HepG2 (cell line): Measurements from ENCODE around the gene ZNF132. TPM values are rescaled to one million over a fixed set of nuclear protein-coding genes. Genes with fewer than 3 reads are reported as not detected.

Source experiments
- CENPT ChIP-seq: sonication (generic); formaldehyde crosslinking; IDR thresholded peaks from 2 replicates; pipeline ENCODE4 v1.8.0; 2022; ENCODE audit warnings: low read depth, mild to moderate bottlenecking, moderate library complexity, missing genetic modification reagents
- CTCF ChIP-seq: sonication (generic); formaldehyde crosslinking; IDR thresholded peaks from 2 replicates; pipeline ENCODE4 v1.5.0; 2020; ENCODE audit warnings: mild to moderate bottlenecking, missing genetic modification reagents, moderate library complexity
- FOSL2 ChIP-seq: sonication (generic); formaldehyde crosslinking; IDR thresholded peaks from 2 replicates; pipeline ENCODE4 v1.4.0; 2020; ENCODE audit warnings: missing genetic modification reagents
- FOXC1 ChIP-seq: sonication (generic); formaldehyde crosslinking; IDR thresholded peaks from 2 replicates; pipeline ENCODE4 v1.8.0; 2022; ENCODE audit warnings: mild to moderate bottlenecking, missing genetic modification reagents, borderline replicate concordance
- HES4 ChIP-seq: sonication (generic); formaldehyde crosslinking; IDR thresholded peaks from 2 replicates; pipeline ENCODE4 v1.9.0; 2021; ENCODE audit warnings: mild to moderate bottlenecking, missing genetic modification reagents, borderline replicate concordance
- KAT7 ChIP-seq: IDR thresholded peaks from 2 replicates; pipeline ENCODE4 v1.6.1; 2018; ENCODE audit warnings: borderline replicate concordance, missing compliant biosample characterization
- LCORL ChIP-seq, 2 experiments: fragments of 450-650 bp in 1 of 2; sonication (generic) in 1 of 2; formaldehyde crosslinking in 1 of 2; IDR thresholded peaks; 2 replicates each; pipeline versions ENCODE4 v1.5.0 to v1.6.1; 2017 to 2020; ENCODE audit warnings: antibody characterized with exemption in 1 of 2, missing genetic modification reagents in 1 of 2
- PHF21A ChIP-seq: sonication (generic); formaldehyde crosslinking; IDR thresholded peaks from 2 replicates; pipeline ENCODE4 v1.5.0; 2020; ENCODE audit warnings: mild to moderate bottlenecking, missing genetic modification reagents
- SNAPC4 ChIP-seq: sonication (generic); formaldehyde crosslinking; IDR thresholded peaks from 2 replicates; pipeline ENCODE4 v1.4.0; 2020; ENCODE audit warnings: mild to moderate bottlenecking, missing genetic modification reagents
- TAF1 ChIP-seq: sonication (generic); formaldehyde crosslinking; IDR thresholded peaks from 2 replicates; pipeline ENCODE4 v1.4.0; 2020; ENCODE audit warnings: missing genetic modification reagents
- THAP9 ChIP-seq: sonication (generic); formaldehyde crosslinking; IDR thresholded peaks from 2 replicates; pipeline ENCODE4; 2020; ENCODE audit warnings: missing genetic modification reagents, mild to moderate bottlenecking, borderline replicate concordance
- ZNF253 ChIP-seq: sonication (generic); formaldehyde crosslinking; IDR thresholded peaks from 2 replicates; pipeline ENCODE4 v1.8.0; 2022; ENCODE audit warnings: mild to moderate bottlenecking, missing genetic modification reagents, borderline replicate concordance
- ZNF557 ChIP-seq: sonication (generic); formaldehyde crosslinking; IDR thresholded peaks from 2 replicates; pipeline ENCODE4 v1.4.0; 2020; ENCODE audit warnings: missing genetic modification reagents
- polyA plus RNA-seq, 8 experiments: library from polyadenylated mRNA; depleted of rRNA in 3 of 8; stranded (reverse) in 7 of 8; unstranded in 1 of 8; fragments of >200 nt; fragmentation: Illumina TruSeq in 4 of 8; extraction: Trizol in 4 of 8; gene quantifications; 2 replicates each; pipeline versions ENCODE4 v1.2.1 to v1.2.3, GENCODE V29; 2011 to 2016; ENCODE audit warnings: low read depth in 4 of 8, missing spikeins in 1 of 8, mixed read lengths in 1 of 8; ENCODE audit not compliant: insufficient read depth in 1 of 8
- total RNA-seq, 5 experiments: library from RNA; depleted of rRNA; stranded (reverse); fragments of >200 nt; fragmentation: Illumina TruSeq; extraction: Trizol; gene quantifications; 2 replicates each; pipeline ENCODE4 v1.2.3, GENCODE V29; 2016; ENCODE audit warnings: low read depth in 1 of 5

ZNF132 gene
- total and polyA plus RNA-seq, 2 of the 13 experiments (the other 11 are each of a cell fraction or from before 2014, with no cell fraction given), result not detected

- TF ChIP-seq LCORL (IDR thresholded peaks at IDR 0.05), result no peak
- TF ChIP-seq LCORL (CRISPR knock-in tag; IDR thresholded peaks at IDR 0.05), result 0 out of 2 replicates have a peak, but pooled peaks have one; percentile 18
- 0 out of 2 replicates have a peak, but pooled peaks have one; percentile 4 for TF ChIP-seq ZNF253 (CRISPR knock-in tag)
- 0 out of 2 replicates have a peak, but pooled peaks have one; percentile 2 for TF ChIP-seq CTCF
- TF ChIP-seq THAP9 (CRISPR knock-in tag), result 0 out of 2 replicates have a peak, but pooled peaks have one; percentile 28
- TF ChIP-seq CENPT, result no peak
- peak; percentile 15; the same call in 1 of the 2 replicates for TF ChIP-seq HES4 (CRISPR knock-in tag)
- TF ChIP-seq PHF21A (CRISPR knock-in tag), result no peak
- no peak for TF ChIP-seq SNAPC4 (CRISPR knock-in tag)
- TF ChIP-seq ZNF557 (CRISPR knock-in tag), result no peak
- no peak for TF ChIP-seq KAT7 (CRISPR knock-in tag)
- TF ChIP-seq FOSL2 (CRISPR knock-in tag), result no peak; the same call in 1 of the 2 replicates
- 0 out of 2 replicates have a peak, but pooled peaks have one; percentile 23 for TF ChIP-seq FOXC1 (CRISPR knock-in tag)
- peak; percentile 6; the same call in 1 of the 2 replicates for TF ChIP-seq TAF1 (CRISPR knock-in tag)
Measured at GRCh38 chr19:58409010-58409790, 30.8 kb downstream of the ZNF132 start (continued).
